ENCODE measurements around the gene CYP46A1.

Gene CYP46A1

GRCh38 chr14:99722741-99723140 is 38.6 kb downstream of the CYP46A1 start:
- Histone ChIP-seq H3K9me3 (ENCODE audit: control insufficient read depth, low read depth, low read length) (no peaks in the 10 kb centered on the region), H3K9ac (ENCODE audit: low read length) (no peak overlapping the region), H3K4me1 (ENCODE audit: control insufficient read depth, low read depth, low read length) (no peaks in the 10 kb centered on the region), H3K36me3 (ENCODE audit: control insufficient read depth, low read depth, low read length) (no peaks in the 10 kb centered on the region), H3K27ac (ENCODE audit: low read length) (no peak overlapping the region), H3K27me3 (ENCODE audit: control insufficient read depth, insufficient read depth, low read length) (no peaks in the 10 kb centered on the region), H3K4me3 (ENCODE audit: low read length) (no peak overlapping the region)

- no peaks in the 10 kb centered on the region for H3K9me3 ChIP-seq (ENCODE audit: control insufficient read depth, low read depth, low read length)
- no peak overlapping the region for H3K27ac ChIP-seq (ENCODE audit: low read length)
- H3K4me3 ChIP-seq (ENCODE audit: low read length), result no peak overlapping the region
- no peak overlapping the region for H3K9ac ChIP-seq (ENCODE audit: low read length)
- no peaks in the 10 kb centered on the region for H3K27me3 ChIP-seq (ENCODE audit: control insufficient read depth, insufficient read depth, low read length)
- H3K4me1 ChIP-seq (ENCODE audit: control insufficient read depth, low read depth, low read length), result no peaks in the 10 kb centered on the region
- H3K36me3 ChIP-seq (ENCODE audit: control insufficient read depth, low read depth, low read length), result no peaks in the 10 kb centered on the region
Measured at GRCh38 chr14:99724196-99724891, 40.2 kb downstream of the CYP46A1 start.

- Histone ChIP-seq H3K4me3 (ENCODE audit: low read length) (no peak overlapping the region), H3K27me3 (ENCODE audit: control insufficient read depth, insufficient read depth, low read length) (no peaks in the 10 kb centered on the region), H3K4me1 (ENCODE audit: control insufficient read depth, low read depth, low read length) (no peaks in the 10 kb centered on the region), H3K9ac (ENCODE audit: low read length) (no peak overlapping the region), H3K27ac (ENCODE audit: low read length) (no peak overlapping the region), H3K9me3 (ENCODE audit: control insufficient read depth, low read depth, low read length) (no peaks in the 10 kb centered on the region), H3K36me3 (ENCODE audit: control insufficient read depth, low read depth, low read length) (no peaks in the 10 kb centered on the region)
Measured at GRCh38 chr14:99724939-99725773, 41.1 kb downstream of the CYP46A1 start.

GRCh38 chr14:99725774-99726537 is 41.9 kb downstream of the CYP46A1 start:
- Histone ChIP-seq H3K9me3 (ENCODE audit: control insufficient read depth, low read depth, low read length) (no peaks in the 10 kb centered on the region), H3K4me1 (ENCODE audit: control insufficient read depth, low read depth, low read length) (no peaks in the 10 kb centered on the region), H3K36me3 (ENCODE audit: control insufficient read depth, low read depth, low read length) (no peaks in the 10 kb centered on the region), H3K27ac (ENCODE audit: low read length) (no peak overlapping the region), H3K9ac (ENCODE audit: low read length) (no peak overlapping the region), H3K4me3 (ENCODE audit: low read length) (no peak overlapping the region), H3K27me3 (ENCODE audit: control insufficient read depth, insufficient read depth, low read length) (no peaks in the 10 kb centered on the region)

GRCh38 chr14:99726538-99727095 is 42.5 kb downstream of the CYP46A1 start:
- H3K4me3 ChIP-seq (ENCODE audit: low read length), result no peak overlapping the region
- H3K9me3 ChIP-seq (ENCODE audit: control insufficient read depth, low read depth, low read length), result no peaks in the 10 kb centered on the region
- H3K27ac ChIP-seq (ENCODE audit: low read length), result no peak overlapping the region
- no peaks in the 10 kb centered on the region for H3K4me1 ChIP-seq (ENCODE audit: control insufficient read depth, low read depth, low read length)
- H3K36me3 ChIP-seq (ENCODE audit: control insufficient read depth, low read depth, low read length), result no peaks in the 10 kb centered on the region
- no peak overlapping the region for H3K9ac ChIP-seq (ENCODE audit: low read length)
- H3K27me3 ChIP-seq (ENCODE audit: control insufficient read depth, insufficient read depth, low read length), result no peaks in the 10 kb centered on the region

- H3K4me1 ChIP-seq (ENCODE audit: control insufficient read depth, low read depth, low read length), result no peaks in the 10 kb centered on the region
- H3K27ac ChIP-seq (ENCODE audit: low read length), result no peak overlapping the region
- H3K9ac ChIP-seq (ENCODE audit: low read length), result no peak overlapping the region
- H3K4me3 ChIP-seq (ENCODE audit: low read length), result no peak overlapping the region
- no peaks in the 10 kb centered on the region for H3K36me3 ChIP-seq (ENCODE audit: control insufficient read depth, low read depth, low read length)
- H3K27me3 ChIP-seq (ENCODE audit: control insufficient read depth, insufficient read depth, low read length), result no peaks in the 10 kb centered on the region
- no peaks in the 10 kb centered on the region for H3K9me3 ChIP-seq (ENCODE audit: control insufficient read depth, low read depth, low read length)
Measured at GRCh38 chr14:99727096-99727870, 43.2 kb downstream of the CYP46A1 start.

- no peaks in the 10 kb centered on the region for H3K27me3 ChIP-seq (ENCODE audit: control insufficient read depth, insufficient read depth, low read length)
- no peak overlapping the region for H3K27ac ChIP-seq (ENCODE audit: low read length)
- no peaks in the 10 kb centered on the region for H3K4me1 ChIP-seq (ENCODE audit: control insufficient read depth, low read depth, low read length)
- no peaks in the 10 kb centered on the region for H3K9me3 ChIP-seq (ENCODE audit: control insufficient read depth, low read depth, low read length)
- H3K4me3 ChIP-seq (ENCODE audit: low read length), result no peak overlapping the region
- H3K36me3 ChIP-seq (ENCODE audit: control insufficient read depth, low read depth, low read length), result no peaks in the 10 kb centered on the region
- H3K9ac ChIP-seq (ENCODE audit: low read length), result no peak overlapping the region
Measured at GRCh38 chr14:99728231-99728920, 44.3 kb downstream of the CYP46A1 start.

GRCh38 chr14:99728981-99729451 is 44.9 kb downstream of the CYP46A1 start:
- no peaks in the 10 kb centered on the region for H3K36me3 ChIP-seq (ENCODE audit: control insufficient read depth, low read depth, low read length)
- no peak overlapping the region for H3K4me3 ChIP-seq (ENCODE audit: low read length)
- H3K4me1 ChIP-seq (ENCODE audit: control insufficient read depth, low read depth, low read length), result no peaks in the 10 kb centered on the region
- no peaks in the 10 kb centered on the region for H3K27me3 ChIP-seq (ENCODE audit: control insufficient read depth, insufficient read depth, low read length)
- no peak overlapping the region for H3K9ac ChIP-seq (ENCODE audit: low read length)
- H3K9me3 ChIP-seq (ENCODE audit: control insufficient read depth, low read depth, low read length), result no peaks in the 10 kb centered on the region
- no peak overlapping the region for H3K27ac ChIP-seq (ENCODE audit: low read length)

- peak overlapping the region; percentile 55 for H3K4me3 ChIP-seq (ENCODE audit: low read length)
- no peaks in the 10 kb centered on the region for H3K9me3 ChIP-seq (ENCODE audit: control insufficient read depth, low read depth, low read length)
- H3K27me3 ChIP-seq (ENCODE audit: control insufficient read depth, insufficient read depth, low read length), result no peaks in the 10 kb centered on the region
- no peaks in the 10 kb centered on the region for H3K36me3 ChIP-seq (ENCODE audit: control insufficient read depth, low read depth, low read length)
- H3K9ac ChIP-seq (ENCODE audit: low read length), result no peak overlapping the region
- H3K4me1 ChIP-seq (ENCODE audit: control insufficient read depth, low read depth, low read length), result no peaks in the 10 kb centered on the region
- no peak overlapping the region for H3K27ac ChIP-seq (ENCODE audit: low read length)
Measured at GRCh38 chr14:99729991-99730875, 46.1 kb downstream of the CYP46A1 start.
